Retinal pigment epithelial cell (primary cell): ENCODE results near the gene SCGB1D1.

Experiments
- DNase-seq: peaks from one replicate; pipeline ENCODE4 v3.0.0-alpha.2; 2010; ENCODE audit warnings: low read depth
- H3K4me3 ChIP-seq: 2 replicates; pipeline ENCODE4 v1.5.1; 2011; ENCODE audit warnings: mild to moderate bottlenecking, low read length, control low read depth, moderate library complexity
- CTCF ChIP-seq: conservative IDR thresholded peaks from 2 replicates; pipeline ENCODE4 v1.5.1; 2011; ENCODE audit warnings: low read depth, low read length, control low read depth, inconsistent platforms

Gene SCGB1D1

DNA sequence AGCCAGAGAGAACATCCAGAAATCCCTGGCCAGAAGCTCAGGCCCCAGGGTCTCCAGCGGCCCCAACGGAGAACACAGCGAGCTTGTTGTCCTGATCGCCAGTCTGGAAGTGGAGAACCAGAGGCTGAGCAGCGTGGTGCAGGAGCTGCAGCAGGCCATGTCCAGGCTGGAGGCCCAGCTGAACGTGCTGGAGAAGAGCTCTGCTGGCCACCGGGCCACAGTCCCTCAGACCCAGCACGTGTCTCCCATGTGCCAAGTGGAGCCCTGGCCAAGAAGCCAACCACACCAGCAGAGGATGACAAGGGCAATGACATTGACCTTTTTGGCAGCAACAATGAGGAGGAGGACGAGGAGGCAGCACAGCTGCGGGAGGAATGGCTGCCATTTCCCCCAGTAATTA lies 20.6 kb upstream of the SCGB1D1 start:
- TF ChIP-seq CTCF: no peak
- DNase-seq: no peak
- H3K4me3 ChIP-seq: no peak overlapping the region

- TF ChIP-seq CTCF: no peak
- no peak for DNase-seq
- no peak overlapping the region for H3K4me3 ChIP-seq
These were observed 20.1 kb upstream of the SCGB1D1 start for GRCh38 chr11:62169935-62170334.

GRCh38 chr11:62171261-62171723 lies 18.7 kb upstream of the SCGB1D1 start:
- DNase-seq: peak; percentile 45
- no peak overlapping the region for H3K4me3 ChIP-seq
- TF ChIP-seq CTCF: peak; percentile 73

- no peak for DNase-seq
- H3K4me3 ChIP-seq: no peak overlapping the region
- TF ChIP-seq CTCF: no peak
These were observed 17.7 kb upstream of the SCGB1D1 start for GRCh38 chr11:62172294-62172693.

DNA sequence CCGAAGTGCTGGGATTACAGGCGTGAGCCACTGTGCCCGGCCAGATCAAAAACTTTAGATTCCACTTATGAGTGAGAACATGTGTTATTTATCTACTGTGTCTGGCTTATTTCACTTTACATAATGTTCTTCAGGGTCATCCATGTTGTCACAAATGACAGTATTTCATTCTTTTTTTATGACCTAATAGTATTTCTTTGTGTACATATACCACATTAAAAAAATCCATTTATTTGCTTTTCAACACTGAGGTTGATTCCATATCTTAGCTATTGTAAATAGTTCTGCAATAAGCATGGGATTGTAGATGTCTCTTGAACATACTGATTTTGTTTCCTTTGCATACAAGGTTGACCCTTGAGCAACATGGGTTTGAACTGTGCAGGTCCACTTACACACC lies 13.2 kb upstream of the SCGB1D1 start:
- H3K4me3 ChIP-seq: no peak overlapping the region
- no peak for TF ChIP-seq CTCF
- DNase-seq: no peak

GRCh38 chr11:62179995-62180394 lies 10.0 kb upstream of the SCGB1D1 start:
- no peak for TF ChIP-seq CTCF
- no peak overlapping the region for H3K4me3 ChIP-seq
- DNase-seq: no peak

GRCh38 chr11:62181097-62181496 lies 8.9 kb upstream of the SCGB1D1 start:
- no peak for TF ChIP-seq CTCF
- H3K4me3 ChIP-seq: no peak overlapping the region

More at GRCh38 chr11:62181097-62181496, 8.9 kb upstream of the SCGB1D1 start:
- DNase-seq: no peak
